Mucosa of rectum (tissue), 2 donors: ENCODE measurements around the gene SYT11.
A peak's percentile ranks its signal among the peaks of the same experiment; 100 is the strongest.
"Not testable (repeated sequence)": the region's sequence is repeated elsewhere in the genome, so short reads cannot be mapped to it uniquely, and the experiment has no call there.

ENCODE experiments used
- H3K27ac ChIP-seq, 2 donors: one replicate each; pipeline ENCODE4 v1.7.0; 2013; ENCODE audit warnings: inconsistent platforms in 2 of 2, low read depth in 2 of 2, low read length in 2 of 2
- H3K27me3 ChIP-seq, 2 donors: one replicate each; pipeline ENCODE4 v1.7.0; 2013; ENCODE audit warnings: low read length in 2 of 2; ENCODE audit not compliant: control insufficient read depth in 2 of 2, insufficient read depth in 2 of 2
- H3K36me3 ChIP-seq, 2 donors: one replicate each; pipeline ENCODE4 v1.7.0; 2013; ENCODE audit warnings: low read length in 2 of 2; ENCODE audit not compliant: control insufficient read depth in 2 of 2, insufficient read depth in 2 of 2
- H3K4me1 ChIP-seq, 2 donors: one replicate each; pipeline ENCODE4 v1.7.0; 2013; ENCODE audit warnings: low read length in 2 of 2, mild to moderate bottlenecking in 1 of 2; ENCODE audit not compliant: control insufficient read depth in 2 of 2, insufficient read depth in 2 of 2
- H3K4me3 ChIP-seq, 2 donors: one replicate each; pipeline ENCODE4 v1.7.0; 2013; ENCODE audit warnings: low read length in 2 of 2
- H3K9ac ChIP-seq, 2 donors: one replicate each; pipeline ENCODE4 v1.7.0; 2013; ENCODE audit warnings: low read length in 2 of 2, low read depth in 1 of 2, mild to moderate bottlenecking in 1 of 2
- H3K9me3 ChIP-seq, 2 donors: one replicate each; pipeline ENCODE4 v1.7.0; 2013; ENCODE audit warnings: low read length in 2 of 2; ENCODE audit not compliant: control insufficient read depth in 2 of 2
- donor health status: healthy.
- donor health status: Normal muscosa, but diverticular disease.

SYT11 gene

GRCh38 chr1:155882235-155882634 lies 22.9 kb downstream of the SYT11 start:
- Histone ChIP-seq H3K4me1 (peaks cover 0 to 2% of the 10 kb centered on the region in 2 donors), H3K9ac (no peak overlapping the region), H3K27ac (no peak overlapping the region), H3K9me3 (no peaks in the 10 kb centered on the region), H3K27me3 (no peaks in the 10 kb centered on the region), H3K4me3 (no peak overlapping the region), H3K36me3 (peaks cover 0 to 2% of the 10 kb centered on the region in 2 donors)

- Histone ChIP-seq H3K9ac (no peak overlapping the region), H3K9me3 (no peaks in the 10 kb centered on the region), H3K4me1 (peaks cover 0 to 2% of the 10 kb centered on the region in 2 donors), H3K4me3 (no peak overlapping the region), H3K36me3 (peaks cover 0 to 2% of the 10 kb centered on the region in 2 donors), H3K27me3 (no peaks in the 10 kb centered on the region), H3K27ac (no peak overlapping the region)
Observed at GRCh38 chr1:155882766-155883165, 23.4 kb downstream of the SYT11 start.

DNA sequence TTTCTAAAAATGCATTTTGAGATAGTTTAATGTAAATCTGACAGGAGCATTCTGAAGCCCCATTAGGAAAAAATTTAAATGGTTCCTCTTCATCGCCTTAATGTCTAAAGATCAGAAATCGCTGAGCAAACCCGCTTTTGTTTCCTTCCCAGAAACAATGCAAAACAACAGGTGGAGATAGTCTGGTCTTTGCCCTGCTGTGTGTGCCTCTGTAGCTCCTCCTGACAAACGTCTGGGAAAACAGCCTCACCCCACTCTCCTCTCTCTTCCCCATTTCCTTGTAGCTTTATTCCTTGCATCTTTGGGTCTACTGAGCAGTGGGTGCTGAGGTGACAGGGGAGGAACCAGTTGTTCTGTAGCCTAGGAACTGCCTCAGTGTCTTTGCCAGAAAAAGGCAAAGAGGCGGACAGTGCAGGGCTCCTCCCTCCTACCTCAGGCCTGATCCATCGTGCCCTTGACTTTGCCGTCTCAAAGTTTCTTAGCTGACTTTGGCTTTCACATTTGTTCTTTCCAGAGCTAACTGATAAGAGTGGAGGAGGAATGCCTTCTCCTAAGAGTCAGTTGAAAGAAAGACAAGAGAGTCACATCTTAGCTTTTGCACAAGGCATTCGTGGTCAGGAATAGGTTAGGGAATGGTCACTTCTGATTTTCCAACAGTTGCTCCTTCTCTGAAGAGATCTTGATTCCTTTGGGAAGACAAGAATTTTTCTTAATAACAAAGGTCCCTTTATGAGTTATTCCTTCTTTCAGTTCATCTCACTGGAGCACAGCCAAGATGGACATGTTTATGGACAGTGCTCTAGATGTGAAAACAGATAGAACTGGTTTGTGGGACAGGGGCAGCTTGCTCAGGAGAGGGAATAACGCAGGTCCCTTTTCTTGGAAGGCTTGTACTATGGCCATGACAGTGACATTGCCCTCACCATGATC lies 24.9 kb downstream of the SYT11 start:
- Histone ChIP-seq H3K4me1 (peaks cover 0 to 2% of the 10 kb centered on the region in 2 donors), H3K27ac (no peak overlapping the region), H3K4me3 (no peak overlapping the region), H3K9me3 (no peaks in the 10 kb centered on the region), H3K27me3 (no peaks in the 10 kb centered on the region), H3K36me3 (peaks cover 0 to 2% of the 10 kb centered on the region in 2 donors), H3K9ac (no peak overlapping the region)

GRCh38 chr1:155884982-155885381 lies 25.6 kb downstream of the SYT11 start:
- H3K36me3 ChIP-seq: peaks cover 0 to 2% of the 10 kb centered on the region in 2 donors
- H3K4me3 ChIP-seq: no peak overlapping the region
- no peak overlapping the region for H3K9ac ChIP-seq
- no peaks in the 10 kb centered on the region for H3K27me3 ChIP-seq
- H3K27ac ChIP-seq: no peak overlapping the region
- H3K9me3 ChIP-seq: no peaks in the 10 kb centered on the region
- H3K4me1 ChIP-seq: peaks cover 0 to 2% of the 10 kb centered on the region in 2 donors

DNA sequence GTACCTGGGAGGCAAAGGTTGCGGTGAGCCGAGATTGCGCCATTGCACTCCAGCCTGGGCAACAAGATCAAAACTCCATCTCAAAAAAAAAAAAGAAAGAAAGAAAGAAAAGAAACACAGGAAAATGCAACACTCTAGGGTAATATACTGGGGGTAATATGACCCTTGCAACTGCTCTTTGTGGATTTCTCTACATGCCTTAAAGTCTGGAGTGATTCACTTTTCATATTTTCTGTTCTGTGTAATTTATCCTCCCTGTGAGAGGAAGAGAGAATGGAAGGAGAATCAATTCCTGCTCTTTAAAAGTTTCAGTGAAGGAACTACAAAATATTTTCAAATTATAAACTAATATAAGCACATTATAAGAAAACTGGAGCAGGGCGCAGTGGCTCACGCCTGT lies 29.1 kb downstream of the SYT11 start:
- Histone ChIP-seq H3K9ac (no peak overlapping the region), H3K27me3 (no peaks in the 10 kb centered on the region), H3K9me3 (no peaks in the 10 kb centered on the region), H3K4me1 (peaks cover 0 to 8% of the 10 kb centered on the region in 2 donors), H3K27ac (no peak overlapping the region), H3K36me3 (no peaks in the 10 kb centered on the region), H3K4me3 (no peak overlapping the region)

GRCh38 chr1:155889566-155889965 lies 30.2 kb downstream of the SYT11 start:
- no peak overlapping the region for H3K4me3 ChIP-seq
- no peaks in the 10 kb centered on the region for H3K9me3 ChIP-seq
- H3K9ac ChIP-seq: no peak overlapping the region
- no peaks in the 10 kb centered on the region for H3K36me3 ChIP-seq
- H3K27me3 ChIP-seq: no peaks in the 10 kb centered on the region
- no peak overlapping the region for H3K27ac ChIP-seq
- peaks cover 0 to 8% of the 10 kb centered on the region in 2 donors for H3K4me1 ChIP-seq

DNA sequence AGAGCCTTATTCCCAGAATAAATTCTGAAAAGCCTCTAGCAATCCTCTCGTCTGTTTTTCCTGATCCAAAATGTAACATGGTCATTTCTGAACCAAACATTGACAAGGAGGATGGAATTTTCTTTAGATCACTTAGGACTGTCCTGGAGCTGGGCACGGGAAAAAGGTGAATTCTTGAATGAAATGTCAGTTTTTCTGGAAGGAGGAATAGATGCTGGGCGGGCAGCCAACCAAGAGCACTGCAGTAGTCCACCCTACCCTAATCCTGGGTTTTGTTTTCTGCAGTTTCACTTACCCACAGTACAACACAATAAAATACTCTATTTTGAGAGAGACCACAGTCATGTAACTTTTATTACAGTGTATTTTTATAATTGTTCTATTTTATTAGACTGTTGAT lies 30.9 kb downstream of the SYT11 start:
- Histone ChIP-seq H3K27ac (no peak overlapping the region), H3K9ac (no peak overlapping the region), H3K27me3 (no peaks in the 10 kb centered on the region), H3K36me3 (no peaks in the 10 kb centered on the region), H3K4me1 (peaks cover 0 to 8% of the 10 kb centered on the region in 2 donors), H3K4me3 (no peak overlapping the region), H3K9me3 (no peaks in the 10 kb centered on the region)

- Histone ChIP-seq H3K36me3 (peaks cover 0 to 9% of the 10 kb centered on the region in 2 donors), H3K9me3 (no peaks in the 10 kb centered on the region), H3K9ac (no peak overlapping the region), H3K4me1 (peaks cover 0 to 8% of the 10 kb centered on the region in 2 donors), H3K27me3 (no peaks in the 10 kb centered on the region), H3K4me3 (no peak overlapping the region), H3K27ac (peak overlapping the region in 1 of 2 donors; percentile 62)
Observed at GRCh38 chr1:155892796-155893195, 33.4 kb downstream of the SYT11 start.

- peaks cover 0 to 8% of the 10 kb centered on the region in 2 donors for H3K4me1 ChIP-seq
- no peaks in the 10 kb centered on the region for H3K9me3 ChIP-seq
- no peak overlapping the region for H3K9ac ChIP-seq
- peak overlapping the region; percentile 6 to 62 for H3K27ac ChIP-seq
- H3K36me3 ChIP-seq: peaks cover under 1 to 10% of the 10 kb centered on the region in 2 donors
- no peaks in the 10 kb centered on the region for H3K27me3 ChIP-seq
- no peak overlapping the region for H3K4me3 ChIP-seq
Observed at GRCh38 chr1:155893389-155894142, 34.2 kb downstream of the SYT11 start.

- H3K4me3 ChIP-seq, H3K4me1 ChIP-seq, H3K9ac ChIP-seq, H3K27me3 ChIP-seq, H3K27ac ChIP-seq, H3K9me3 ChIP-seq: not testable (repeated sequence)
- H3K36me3 ChIP-seq: peaks cover 21 to 31% of the 10 kb centered on the region in 2 donors
Observed at GRCh38 chr1:155895617-155896016, 36.2 kb downstream of the SYT11 start.
